GM12872 (cell line): ENCODE measurements around the gene VPS13D.

Experiments used
- TF ChIP-seq, protein P1 (sequence below): IDR thresholded peaks from 3 replicates; pipeline ENCODE4 v1.5.1; 2011; ENCODE audit warnings: low read depth, mild to moderate bottlenecking, low read length, moderate library complexity; ENCODE audit not compliant: insufficient read depth

VPS13D gene

DNA sequence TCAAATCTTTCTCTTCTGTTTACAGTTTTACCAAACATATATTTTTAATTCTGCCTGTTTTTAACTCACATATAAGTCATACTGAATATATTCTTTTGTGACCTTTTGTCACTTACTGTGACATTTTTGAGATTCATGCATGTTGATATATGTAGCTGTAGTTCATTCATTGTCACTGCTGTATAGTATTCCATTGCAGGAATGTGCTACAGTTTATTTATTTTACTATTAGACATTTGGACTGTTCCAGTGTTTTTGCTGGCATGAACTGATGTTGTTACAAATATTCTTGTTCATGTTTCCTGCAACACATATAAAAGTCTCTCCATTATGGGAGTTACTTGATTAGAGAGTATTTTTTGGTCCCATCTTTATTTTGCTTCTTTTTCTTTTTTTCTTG, 213.3 kb downstream of the VPS13D start:
- TF ChIP-seq, protein P1, sequence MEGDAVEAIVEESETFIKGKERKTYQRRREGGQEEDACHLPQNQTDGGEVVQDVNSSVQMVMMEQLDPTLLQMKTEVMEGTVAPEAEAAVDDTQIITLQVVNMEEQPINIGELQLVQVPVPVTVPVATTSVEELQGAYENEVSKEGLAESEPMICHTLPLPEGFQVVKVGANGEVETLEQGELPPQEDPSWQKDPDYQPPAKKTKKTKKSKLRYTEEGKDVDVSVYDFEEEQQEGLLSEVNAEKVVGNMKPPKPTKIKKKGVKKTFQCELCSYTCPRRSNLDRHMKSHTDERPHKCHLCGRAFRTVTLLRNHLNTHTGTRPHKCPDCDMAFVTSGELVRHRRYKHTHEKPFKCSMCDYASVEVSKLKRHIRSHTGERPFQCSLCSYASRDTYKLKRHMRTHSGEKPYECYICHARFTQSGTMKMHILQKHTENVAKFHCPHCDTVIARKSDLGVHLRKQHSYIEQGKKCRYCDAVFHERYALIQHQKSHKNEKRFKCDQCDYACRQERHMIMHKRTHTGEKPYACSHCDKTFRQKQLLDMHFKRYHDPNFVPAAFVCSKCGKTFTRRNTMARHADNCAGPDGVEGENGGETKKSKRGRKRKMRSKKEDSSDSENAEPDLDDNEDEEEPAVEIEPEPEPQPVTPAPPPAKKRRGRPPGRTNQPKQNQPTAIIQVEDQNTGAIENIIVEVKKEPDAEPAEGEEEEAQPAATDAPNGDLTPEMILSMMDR: no peak

DNA sequence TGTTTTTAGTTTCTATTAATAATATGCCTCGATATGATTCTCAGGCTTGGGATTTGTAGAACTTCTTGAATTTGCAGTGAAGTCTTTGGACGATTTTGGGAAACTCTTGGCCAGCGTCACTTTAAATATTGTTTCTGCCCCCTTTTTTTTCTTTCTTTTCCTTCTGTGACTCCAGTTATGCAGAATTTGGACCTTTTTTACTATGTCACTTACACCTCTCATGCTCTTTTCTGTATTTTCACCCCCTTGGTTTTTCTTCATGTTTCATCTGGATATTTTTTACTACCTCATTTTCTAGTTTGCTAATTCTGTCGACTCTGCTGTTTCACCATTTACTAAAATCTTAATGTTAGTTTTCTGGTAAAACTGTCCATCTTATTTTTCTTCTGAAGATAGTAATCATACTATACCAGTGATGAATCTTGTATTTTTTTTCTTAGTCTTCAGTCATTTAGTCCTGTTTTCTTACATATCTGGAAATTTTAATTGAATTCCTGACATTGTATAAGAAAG, 214.6 kb downstream of the VPS13D start:
- TF ChIP-seq, protein P1: no peak

DNA sequence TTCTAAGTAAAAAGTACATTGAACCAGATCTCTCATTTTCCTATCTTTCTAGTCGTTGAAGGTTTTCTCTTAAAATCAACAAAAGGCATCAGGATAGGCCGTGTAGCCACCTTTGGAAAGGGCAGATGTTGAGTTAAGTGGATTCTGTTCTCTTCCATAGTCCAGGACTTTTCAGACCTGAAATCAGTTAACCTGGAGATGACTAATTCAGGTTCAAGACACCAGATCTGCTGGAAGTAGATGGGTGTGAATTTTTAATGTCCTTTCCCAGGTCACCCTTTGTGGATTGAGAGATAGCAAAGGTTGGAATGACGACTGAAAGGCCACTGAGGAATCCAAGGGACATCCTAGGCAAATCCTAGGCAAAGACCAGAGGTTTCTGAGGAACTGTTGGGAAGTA, 215.4 kb downstream of the VPS13D start:
- TF ChIP-seq, protein P1: no peak

DNA sequence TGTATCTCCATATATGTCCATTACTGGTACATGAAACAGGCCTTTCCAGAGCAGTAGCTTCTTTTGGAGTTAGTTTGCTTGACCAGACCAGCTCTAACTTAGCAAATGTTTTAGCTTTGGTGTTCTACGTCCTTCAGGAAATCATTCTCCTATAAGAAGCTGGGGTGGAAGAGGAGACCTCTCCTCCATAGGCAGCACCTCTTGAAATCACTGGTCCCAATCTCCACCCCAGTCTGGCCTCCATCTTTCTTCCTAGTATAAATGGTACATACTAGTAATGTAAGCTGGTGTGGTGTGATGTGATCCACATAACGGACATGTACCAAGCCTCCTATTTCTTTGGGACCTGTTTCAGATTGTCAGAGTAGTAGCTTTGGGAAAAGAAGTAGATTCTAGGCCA, 216.8 kb downstream of the VPS13D start:
- TF ChIP-seq, protein P1: no peak

DNA sequence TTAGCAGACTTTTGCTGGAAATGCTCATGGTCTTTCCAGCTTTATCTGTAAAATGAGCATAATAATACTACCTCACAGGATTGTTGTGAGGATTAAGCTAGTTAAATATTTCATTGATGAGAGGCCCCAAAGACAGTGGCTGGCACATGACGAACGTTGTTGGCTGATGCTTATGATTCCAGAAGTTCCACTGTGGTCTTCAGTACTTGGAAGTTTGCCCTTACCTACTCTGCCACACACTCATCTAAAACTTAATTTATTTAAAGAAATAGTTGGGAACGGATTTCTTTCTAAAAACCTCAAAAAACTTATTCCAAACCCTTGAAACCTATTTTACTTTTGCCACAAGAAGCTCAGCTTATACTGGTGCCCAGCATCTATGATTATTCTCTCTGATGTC, 217.5 kb downstream of the VPS13D start:
- TF ChIP-seq, protein P1: no peak

DNA sequence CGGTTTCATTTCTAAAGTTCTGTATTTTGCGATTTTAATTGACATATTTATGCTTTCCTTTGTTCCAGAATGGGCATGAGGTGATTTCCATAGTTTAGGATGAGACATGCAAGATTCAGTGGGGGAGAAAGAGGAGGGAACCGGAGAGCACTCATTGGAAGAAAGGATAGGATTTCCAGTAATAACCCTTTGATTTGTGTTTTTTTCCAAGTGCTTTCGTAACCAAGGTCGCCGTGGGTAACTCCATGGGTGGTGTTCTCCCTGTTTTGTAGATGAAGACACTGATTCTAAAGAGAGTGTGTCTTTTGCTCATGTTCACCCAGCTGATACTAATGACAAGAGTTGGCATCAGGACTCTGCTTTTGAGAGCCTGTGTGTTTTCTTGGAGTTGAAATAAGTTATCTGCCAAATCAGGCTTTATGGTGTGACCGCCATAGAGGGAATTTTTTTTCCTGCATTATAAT, 218.1 kb downstream of the VPS13D start:
- TF ChIP-seq, protein P1: no peak

DNA sequence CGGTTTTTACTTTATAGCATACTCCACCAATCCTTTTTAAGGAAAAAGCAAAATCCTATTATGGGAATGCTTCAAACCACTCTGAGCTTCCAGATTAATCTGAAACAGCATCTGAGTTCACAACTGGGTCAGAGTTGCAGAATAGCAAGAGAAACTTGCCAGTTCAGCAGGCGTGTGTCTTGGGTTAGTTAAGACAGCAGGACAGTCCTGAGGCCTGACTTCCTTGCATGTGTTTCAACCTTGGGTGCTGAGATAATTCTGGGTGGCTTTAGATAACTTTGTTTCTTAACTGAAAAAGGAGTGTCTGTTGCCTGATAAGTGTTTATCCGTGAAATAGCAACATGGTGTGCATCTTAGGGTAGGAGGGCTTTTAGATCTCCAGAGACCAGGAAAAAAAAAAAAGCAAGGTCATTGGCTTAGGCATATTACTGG, 218.9 kb downstream of the VPS13D start:
- TF ChIP-seq, protein P1: no peak
